Fibroblast of mammary gland (primary cell): ENCODE results near the gene TMEM60.
A peak's percentile ranks its signal among the peaks of the same experiment; 100 is the strongest.
"Not testable (repeated sequence)": the region's sequence is repeated elsewhere in the genome, so short reads cannot be mapped to it uniquely, and the experiment has no call there.

Source experiments
- DNase-seq: peaks from one replicate; pipeline ENCODE4 v3.0.0-alpha.2; 2010; ENCODE audit warnings: low read depth
- H3K4me3 ChIP-seq: 2 replicates; pipeline ENCODE4 v1.5.1; 2011; ENCODE audit warnings: low read depth, mild to moderate bottlenecking, low read length, moderate library complexity; ENCODE audit not compliant: control insufficient read depth
- TF ChIP-seq, protein P1 (sequence below): conservative IDR thresholded peaks from 2 replicates; pipeline ENCODE4 v1.5.1; 2011; ENCODE audit warnings: low read depth, low read length, inconsistent platforms; ENCODE audit not compliant: control insufficient read depth, insufficient read depth

TMEM60 gene

DNA sequence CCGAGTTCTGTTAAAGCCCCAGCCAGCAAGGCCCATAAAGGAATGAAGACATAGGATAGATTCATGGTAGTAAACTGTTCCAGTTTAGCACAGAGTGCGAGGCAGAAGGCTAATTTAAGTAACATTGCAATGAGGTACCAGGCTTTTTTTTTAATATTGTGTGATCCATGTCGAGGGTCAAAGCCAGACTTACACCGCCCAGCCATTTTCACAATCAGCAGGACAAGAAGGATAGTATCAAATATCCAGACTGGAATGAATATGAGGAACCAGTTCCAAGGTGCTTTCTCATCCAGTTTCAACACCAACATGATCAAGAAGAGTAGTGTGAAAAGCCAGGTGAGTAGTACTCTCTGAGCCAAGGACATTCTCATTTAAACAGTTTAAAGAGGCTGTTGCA, 4.2 kb downstream of the TMEM60 start:
- DNase-seq, result no peak
- H3K4me3 ChIP-seq, result no peak overlapping the region
- TF ChIP-seq, protein P1, sequence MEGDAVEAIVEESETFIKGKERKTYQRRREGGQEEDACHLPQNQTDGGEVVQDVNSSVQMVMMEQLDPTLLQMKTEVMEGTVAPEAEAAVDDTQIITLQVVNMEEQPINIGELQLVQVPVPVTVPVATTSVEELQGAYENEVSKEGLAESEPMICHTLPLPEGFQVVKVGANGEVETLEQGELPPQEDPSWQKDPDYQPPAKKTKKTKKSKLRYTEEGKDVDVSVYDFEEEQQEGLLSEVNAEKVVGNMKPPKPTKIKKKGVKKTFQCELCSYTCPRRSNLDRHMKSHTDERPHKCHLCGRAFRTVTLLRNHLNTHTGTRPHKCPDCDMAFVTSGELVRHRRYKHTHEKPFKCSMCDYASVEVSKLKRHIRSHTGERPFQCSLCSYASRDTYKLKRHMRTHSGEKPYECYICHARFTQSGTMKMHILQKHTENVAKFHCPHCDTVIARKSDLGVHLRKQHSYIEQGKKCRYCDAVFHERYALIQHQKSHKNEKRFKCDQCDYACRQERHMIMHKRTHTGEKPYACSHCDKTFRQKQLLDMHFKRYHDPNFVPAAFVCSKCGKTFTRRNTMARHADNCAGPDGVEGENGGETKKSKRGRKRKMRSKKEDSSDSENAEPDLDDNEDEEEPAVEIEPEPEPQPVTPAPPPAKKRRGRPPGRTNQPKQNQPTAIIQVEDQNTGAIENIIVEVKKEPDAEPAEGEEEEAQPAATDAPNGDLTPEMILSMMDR, result no peak

DNA sequence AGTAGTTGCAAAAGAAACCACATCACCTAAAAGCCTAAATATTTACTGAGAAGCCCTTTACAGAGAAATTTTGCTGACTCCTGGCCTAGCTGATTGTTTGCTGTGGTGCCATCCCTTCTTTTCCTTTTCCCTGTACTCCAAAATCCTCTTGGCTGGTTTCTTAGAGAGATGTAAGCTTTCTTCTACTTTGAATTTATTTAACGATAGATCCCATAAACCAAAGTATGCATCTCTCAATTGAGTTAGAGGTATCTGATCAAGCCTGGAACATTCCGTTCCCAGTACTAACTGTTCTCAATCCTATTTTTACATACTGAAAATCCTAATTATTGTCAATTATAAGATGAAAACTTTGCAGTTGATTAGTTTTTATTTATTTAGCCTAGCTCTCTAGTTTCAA, 6.3 kb downstream of the TMEM60 start:
- TF ChIP-seq, protein P1, result no peak
- no peak overlapping the region for H3K4me3 ChIP-seq
- peak; percentile 1 for DNase-seq

DNA sequence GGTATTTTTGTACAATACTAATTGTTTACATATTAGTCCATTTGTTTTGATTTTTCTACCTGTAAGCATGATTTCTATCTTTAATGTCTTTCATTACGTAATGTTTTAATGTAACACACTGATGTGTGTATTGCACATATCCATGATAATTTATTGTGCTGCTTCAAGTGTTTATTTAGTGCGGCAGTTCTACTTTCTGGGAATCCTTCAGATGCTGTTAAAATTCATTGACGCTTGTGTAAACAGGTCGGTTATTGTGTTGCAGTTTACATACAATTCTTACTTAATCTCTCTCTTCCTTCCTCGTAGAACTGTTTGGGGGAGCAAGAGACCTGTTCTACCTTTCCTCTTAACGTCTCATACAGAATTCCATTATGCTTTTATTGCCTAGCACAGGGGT, 6.9 kb downstream of the TMEM60 start:
- TF ChIP-seq, protein P1, result no peak
- H3K4me3 ChIP-seq, result no peak overlapping the region
- DNase-seq, result no peak

DNA sequence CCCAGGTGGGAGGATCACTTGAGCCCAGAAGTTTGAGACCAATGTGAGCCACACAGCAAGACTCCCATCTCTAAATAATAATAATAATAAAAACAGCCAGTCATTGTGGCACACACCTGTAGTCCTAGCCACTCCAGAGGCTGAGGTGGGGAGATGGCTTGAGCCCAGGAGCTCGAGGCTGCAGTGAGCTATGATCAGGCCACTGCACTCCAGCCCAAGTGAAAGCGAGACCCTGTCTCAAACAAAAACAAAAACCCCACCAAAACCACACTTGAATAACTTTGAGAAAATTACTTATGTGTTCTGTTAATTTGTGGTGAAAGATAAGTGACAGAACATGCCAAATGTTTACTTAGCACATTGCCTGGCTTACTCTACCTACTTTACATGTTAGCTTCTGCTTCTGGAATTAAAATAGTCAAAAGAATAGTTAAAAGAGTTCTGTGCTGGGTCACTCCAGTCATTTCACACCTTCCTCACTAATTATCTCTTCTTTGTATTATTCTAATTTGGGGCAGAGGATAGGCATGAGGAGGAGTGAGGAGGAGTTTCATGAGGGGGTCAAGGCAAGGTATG, 9.8 kb downstream of the TMEM60 start:
- no peak for DNase-seq
- TF ChIP-seq, protein P1, result no peak
- H3K4me3 ChIP-seq, result no peak overlapping the region

DNA sequence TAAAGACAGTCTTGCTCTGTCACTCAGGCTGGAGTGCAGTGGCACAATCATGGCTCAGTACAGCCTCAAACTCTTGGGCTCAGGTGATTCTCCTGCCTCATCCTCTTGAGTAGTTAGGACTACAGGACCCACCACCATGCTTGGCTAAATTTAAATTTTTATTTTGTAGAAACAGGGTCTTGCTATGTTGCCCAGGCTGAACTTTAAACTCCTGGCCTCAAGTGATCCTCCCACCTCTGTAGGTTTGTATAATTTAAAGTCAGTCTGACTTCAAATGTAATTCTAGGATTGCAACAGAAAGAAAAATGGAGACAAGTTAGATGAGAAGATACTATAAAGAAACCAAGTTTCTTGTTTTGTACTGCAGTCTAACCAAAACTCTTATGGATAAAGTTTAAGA, 11.5 kb downstream of the TMEM60 start:
- DNase-seq, result no peak
- TF ChIP-seq, protein P1, result no peak
- H3K4me3 ChIP-seq, result no peak overlapping the region

DNA sequence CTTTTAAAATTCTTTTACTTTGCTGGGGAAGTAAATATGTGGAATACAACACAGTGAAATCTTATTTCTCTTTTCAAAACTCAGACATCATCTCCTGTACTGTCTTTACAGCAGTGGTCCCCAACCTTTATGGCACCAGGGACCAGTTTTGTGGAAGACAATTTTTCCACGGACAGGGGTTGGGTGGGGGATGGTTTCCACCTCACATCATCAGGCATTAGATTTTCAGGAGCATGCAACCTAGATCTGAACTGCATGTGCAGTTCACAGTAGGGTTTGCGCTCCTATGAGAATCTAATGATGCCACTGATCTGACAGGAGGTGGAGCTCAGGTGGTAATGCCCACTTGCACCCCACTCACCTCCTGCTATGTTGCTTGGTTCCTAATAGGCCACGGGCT, 12.2 kb downstream of the TMEM60 start:
- DNase-seq, result no peak
- TF ChIP-seq, protein P1, result no peak
- no peak overlapping the region for H3K4me3 ChIP-seq

DNA sequence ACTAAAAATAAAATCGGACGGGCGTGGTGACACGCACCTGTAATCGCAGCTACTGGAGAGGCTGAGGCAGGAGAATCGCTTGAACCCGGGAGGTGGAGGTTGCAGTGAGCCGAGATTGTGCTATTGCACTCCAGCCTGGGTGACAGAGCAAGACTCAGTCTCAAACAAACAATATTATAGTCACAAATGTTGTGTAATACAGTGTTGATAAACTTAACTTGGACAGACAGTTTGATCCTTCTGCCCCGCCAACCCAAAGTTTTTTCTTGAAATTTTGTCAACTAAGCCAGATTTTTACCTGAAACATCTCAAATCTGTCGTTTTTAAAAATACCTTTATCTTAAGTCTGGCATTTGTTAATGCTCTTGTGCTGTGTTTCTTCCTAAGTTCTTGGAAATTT, 13.8 kb downstream of the TMEM60 start:
- DNase-seq, H3K4me3 ChIP-seq: not testable (repeated sequence)
